Measurements from ENCODE around the gene SSTR4.

The SSTR4 gene

GRCh38 chr20:23077277-23077676 is 42.2 kb downstream of the SSTR4 start:
- TF ChIP-seq POLR2AphosphoS5 (IDR thresholded peaks at IDR 0.05; ENCODE audit: low read depth, low read length) (no peak), TAF1 (IDR thresholded peaks at IDR 0.05; ENCODE audit: borderline replicate concordance, insufficient read depth, low read length) (no peak), FOXP2 (optimal IDR thresholded peaks at IDR 0.05; ENCODE audit: borderline replicate concordance, extremely low read depth, extremely low read length, insufficient read depth) (no peak), SIN3A (IDR thresholded peaks at IDR 0.05; ENCODE audit: borderline replicate concordance, insufficient read depth, low read length) (no peak), REST (IDR thresholded peaks at IDR 0.05; ENCODE audit: insufficient read depth in 1 of 2, low read depth in 2 of 2, low read length in 2 of 2) (no peak)

- TF ChIP-seq REST (IDR thresholded peaks at IDR 0.05; ENCODE audit: insufficient read depth in 1 of 2, low read depth in 2 of 2, low read length in 2 of 2) (no peak), SIN3A (IDR thresholded peaks at IDR 0.05; ENCODE audit: borderline replicate concordance, insufficient read depth, low read length) (no peak), TAF1 (IDR thresholded peaks at IDR 0.05; ENCODE audit: borderline replicate concordance, insufficient read depth, low read length) (no peak), FOXP2 (optimal IDR thresholded peaks at IDR 0.05; ENCODE audit: borderline replicate concordance, extremely low read depth, extremely low read length, insufficient read depth) (no peak), POLR2AphosphoS5 (IDR thresholded peaks at IDR 0.05; ENCODE audit: low read depth, low read length) (no peak)
These were observed 43.4 kb downstream of the SSTR4 start for GRCh38 chr20:23078351-23079015.

- no peak for TF ChIP-seq SIN3A (IDR thresholded peaks at IDR 0.05; ENCODE audit: borderline replicate concordance, insufficient read depth, low read length)
These were observed 43.9 kb downstream of the SSTR4 start for GRCh38 chr20:23079016-23079351.

- no peak for TF ChIP-seq REST (IDR thresholded peaks at IDR 0.05; ENCODE audit: insufficient read depth in 1 of 2, low read depth in 2 of 2, low read length in 2 of 2)
- TF ChIP-seq FOXP2 (optimal IDR thresholded peaks at IDR 0.05; ENCODE audit: borderline replicate concordance, extremely low read depth, extremely low read length, insufficient read depth), result no peak
- TF ChIP-seq SIN3A (IDR thresholded peaks at IDR 0.05; ENCODE audit: borderline replicate concordance, insufficient read depth, low read length), result no peak
- TF ChIP-seq TAF1 (IDR thresholded peaks at IDR 0.05; ENCODE audit: borderline replicate concordance, insufficient read depth, low read length), result no peak
- TF ChIP-seq POLR2AphosphoS5 (IDR thresholded peaks at IDR 0.05; ENCODE audit: low read depth, low read length), result no peak
These were observed 44.8 kb downstream of the SSTR4 start for GRCh38 chr20:23079926-23080325.

GRCh38 chr20:23080521-23080920 is 45.4 kb downstream of the SSTR4 start:
- TF ChIP-seq REST (IDR thresholded peaks at IDR 0.05; ENCODE audit: insufficient read depth in 1 of 2, low read depth in 2 of 2, low read length in 2 of 2) (no peak), POLR2AphosphoS5 (IDR thresholded peaks at IDR 0.05; ENCODE audit: low read depth, low read length) (no peak), TAF1 (IDR thresholded peaks at IDR 0.05; ENCODE audit: borderline replicate concordance, insufficient read depth, low read length) (no peak), SIN3A (IDR thresholded peaks at IDR 0.05; ENCODE audit: borderline replicate concordance, insufficient read depth, low read length) (no peak), FOXP2 (optimal IDR thresholded peaks at IDR 0.05; ENCODE audit: borderline replicate concordance, extremely low read depth, extremely low read length, insufficient read depth) (no peak)
